Chondrocyte (in vitro differentiated cells): ENCODE measurements around the gene TMEM59L. TPM values are rescaled to one million over a fixed set of nuclear protein-coding genes. Genes with fewer than 3 reads are reported as not detected.

Source experiments
- DNase-seq: peaks from one replicate; pipeline ENCODE4 v3.0.0; 2021; ENCODE audit warnings: mixed read lengths, low spot score
- H3K27ac Mint-ChIP-seq: one replicate; pipeline ENCODE4 v1.8.0; 2021; ENCODE audit warnings: mild to moderate bottlenecking, moderate library complexity, mixed read lengths; ENCODE audit not compliant: unreplicated experiment
- H3K27me3 Mint-ChIP-seq: 2 replicates; pipeline ENCODE4 v1.8.0; 2021; ENCODE audit warnings: low read depth, mixed read lengths
- H3K36me3 Mint-ChIP-seq: 2 replicates; pipeline ENCODE4 v1.8.0; 2021; ENCODE audit warnings: low read depth, mixed read lengths
- H3K4me1 Mint-ChIP-seq: 2 replicates; pipeline ENCODE4 v1.8.0; 2021; ENCODE audit warnings: low read depth, mild to moderate bottlenecking, mixed read lengths
- H3K4me3 Mint-ChIP-seq: one replicate; pipeline ENCODE4 v1.8.0; 2021; ENCODE audit warnings: mild to moderate bottlenecking, moderate library complexity, mixed read lengths; ENCODE audit not compliant: unreplicated experiment
- H3K9me3 Mint-ChIP-seq: 2 replicates; pipeline ENCODE4 v1.8.0; 2021; ENCODE audit warnings: low read depth, mixed read lengths
- CTCF ChIP-seq: fragments of 200-600 bp; sonication (generic); IDR thresholded peaks from 2 replicates; pipeline ENCODE4 v1.5.0; 2021; ENCODE audit warnings: antibody characterized with exemption, mild to moderate bottlenecking, moderate library complexity
- total RNA-seq: library from RNA; stranded (reverse); gene quantifications from 3 replicates; pipeline ENCODE4 v1.2.1, GENCODE V29; 2021

Gene TMEM59L
- total RNA-seq, 1 donor from 2014 or later = 4.8 TPM

GRCh38 chr19:18663940-18664530 is 51.4 kb downstream of the TMEM59L start:
- Mint-ChIP-seq H3K27ac (peak overlapping the region; percentile 32), H3K4me3 (no peak overlapping the region), H3K27me3 (no peaks in the 10 kb centered on the region), H3K4me1 (peaks cover 48% of the 10 kb centered on the region), H3K36me3 (peaks cover 6% of the 10 kb centered on the region), H3K9me3 (no peaks in the 10 kb centered on the region)
- no peak for DNase-seq
- TF ChIP-seq CTCF = no peak

- H3K9me3 Mint-ChIP-seq = no peaks in the 10 kb centered on the region
- H3K27me3 Mint-ChIP-seq = no peaks in the 10 kb centered on the region
- H3K27ac Mint-ChIP-seq = no peak overlapping the region
- H3K4me1 Mint-ChIP-seq = peaks cover 42% of the 10 kb centered on the region
- TF ChIP-seq CTCF = no peak
- peaks cover 6% of the 10 kb centered on the region for H3K36me3 Mint-ChIP-seq
- no peak for DNase-seq
- H3K4me3 Mint-ChIP-seq = no peak overlapping the region
These were observed 53.1 kb downstream of the TMEM59L start for GRCh38 chr19:18665771-18666202.

GRCh38 chr19:18666317-18666716 is 53.6 kb downstream of the TMEM59L start:
- H3K27me3 Mint-ChIP-seq = no peaks in the 10 kb centered on the region
- no peak overlapping the region for H3K27ac Mint-ChIP-seq
- H3K4me1 Mint-ChIP-seq = peaks cover 37% of the 10 kb centered on the region
- H3K9me3 Mint-ChIP-seq = no peaks in the 10 kb centered on the region
- no peak for DNase-seq
- peaks cover 6% of the 10 kb centered on the region for H3K36me3 Mint-ChIP-seq
- no peak for TF ChIP-seq CTCF
- no peak overlapping the region for H3K4me3 Mint-ChIP-seq

GRCh38 chr19:18666784-18667183 is 54.1 kb downstream of the TMEM59L start:
- H3K36me3 Mint-ChIP-seq = peaks cover 6% of the 10 kb centered on the region
- no peak overlapping the region for H3K4me3 Mint-ChIP-seq
- no peak for TF ChIP-seq CTCF
- DNase-seq = no peak
- H3K27me3 Mint-ChIP-seq = no peaks in the 10 kb centered on the region
- H3K9me3 Mint-ChIP-seq = no peaks in the 10 kb centered on the region
- H3K27ac Mint-ChIP-seq = no peak overlapping the region
- H3K4me1 Mint-ChIP-seq = peaks cover 33% of the 10 kb centered on the region

GRCh38 chr19:18667531-18668251 is 55.0 kb downstream of the TMEM59L start:
- H3K27ac Mint-ChIP-seq = peak overlapping the region; percentile 27
- H3K4me1 Mint-ChIP-seq = peaks cover 30% of the 10 kb centered on the region
- no peaks in the 10 kb centered on the region for H3K9me3 Mint-ChIP-seq
- no peak for TF ChIP-seq CTCF
- no peak for DNase-seq
- no peaks in the 10 kb centered on the region for H3K27me3 Mint-ChIP-seq
- peaks cover 6% of the 10 kb centered on the region for H3K36me3 Mint-ChIP-seq
- no peak overlapping the region for H3K4me3 Mint-ChIP-seq
